WTC11 (cell line): ENCODE measurements around the gene KLRF1. TPM values are rescaled to one million over a fixed set of nuclear protein-coding genes. Genes with fewer than 3 reads are reported as not detected.

ENCODE experiments used
- ATAC-seq: fragments of 200-7000 bp; cut with Tn5 transposase; 2 replicates; pipeline ENCODE4 v1.10.0; 2021; ENCODE audit warnings: mild to moderate bottlenecking, moderate library complexity
- CTCF ChIA-PET: fragments of 300-600 bp; sonication (Branson Sonifier 250); formaldehyde crosslinking; loops from one replicate; lab custom pipeline; 2021; ENCODE audit warnings: antibody characterized with exemption; lab: Charles Lee
- POLR2A ChIA-PET: fragments of 350-600 bp; sonication (Branson Sonifier 250); formaldehyde crosslinking; loops from one replicate; lab custom pipeline; 2021; ENCODE audit warnings: antibody characterized with exemption; lab: Charles Lee
- DNase-seq: peaks from one replicate; pipeline ENCODE4 v3.0.0; 2021; ENCODE audit warnings: low spot score
- H3K27ac Mint-ChIP-seq: 2 replicates; pipeline ENCODE4 v1.8.0; 2021; ENCODE audit warnings: mixed read lengths
- H3K27me3 Mint-ChIP-seq: 2 replicates; pipeline ENCODE4 v1.8.0; 2021; ENCODE audit warnings: low read depth, mild to moderate bottlenecking, moderate library complexity, mixed read lengths
- H3K36me3 Mint-ChIP-seq: 2 replicates; pipeline ENCODE4 v1.8.0; 2021; ENCODE audit warnings: mixed read lengths
- H3K4me1 Mint-ChIP-seq: 2 replicates; pipeline ENCODE4 v1.8.0; 2022; ENCODE audit warnings: mixed read lengths
- H3K4me3 Mint-ChIP-seq: 2 replicates; pipeline ENCODE4 v1.8.0; 2021; ENCODE audit warnings: mild to moderate bottlenecking, moderate library complexity, mixed read lengths
- H3K9me3 Mint-ChIP-seq: 2 replicates; pipeline ENCODE4 v1.8.0; 2021; ENCODE audit warnings: mixed read lengths
- GABPB1 ChIP-seq: sonication (generic); formaldehyde crosslinking; IDR thresholded peaks from 2 replicates; pipeline ENCODE4 v1.8.1; 2023; ENCODE audit warnings: mild to moderate bottlenecking, missing genetic modification reagents
- GRHL2 ChIP-seq: fragments of 250-450 bp; sonication (Bioruptor Pico); IDR thresholded peaks from 2 replicates; pipeline ENCODE4 v1.8.0; 2022; ENCODE audit warnings: mild to moderate bottlenecking, moderate library complexity; ENCODE audit not compliant: insufficient replicate concordance, severe bottlenecking
- KAT7 ChIP-seq: sonication (generic); formaldehyde crosslinking; IDR thresholded peaks from 2 replicates; pipeline ENCODE4 v1.8.1; 2023; ENCODE audit warnings: missing genetic modification reagents, mild to moderate bottlenecking, borderline replicate concordance
- NFYB ChIP-seq: sonication (generic); formaldehyde crosslinking; conservative IDR thresholded peaks from 2 replicates; pipeline ENCODE4 v1.8.0; 2022; ENCODE audit warnings: low read depth, missing genetic modification reagents
- SMAD3 ChIP-seq: sonication (generic); formaldehyde crosslinking; IDR thresholded peaks from 2 replicates; pipeline ENCODE4 v1.8.0; 2022; ENCODE audit warnings: missing genetic modification reagents, mild to moderate bottlenecking, borderline replicate concordance
- SMAD4 ChIP-seq: sonication (generic); formaldehyde crosslinking; IDR thresholded peaks from 2 replicates; pipeline ENCODE4 v1.8.0; 2022; ENCODE audit warnings: mild to moderate bottlenecking, missing genetic modification reagents
- TCF7 ChIP-seq: sonication (generic); formaldehyde crosslinking; IDR thresholded peaks from 2 replicates; pipeline ENCODE4 v1.8.0; 2022; ENCODE audit warnings: mild to moderate bottlenecking, low read depth, missing genetic modification reagents, moderate library complexity
- TEAD1 ChIP-seq: sonication (generic); formaldehyde crosslinking; IDR thresholded peaks from 2 replicates; pipeline ENCODE4 v1.8.0; 2022; ENCODE audit warnings: mild to moderate bottlenecking, missing genetic modification reagents
- TEAD4 ChIP-seq: sonication (generic); formaldehyde crosslinking; IDR thresholded peaks from 2 replicates; pipeline ENCODE4 v1.8.0; 2022; ENCODE audit warnings: mild to moderate bottlenecking, missing genetic modification reagents
- ZNF121 ChIP-seq: sonication (generic); formaldehyde crosslinking; IDR thresholded peaks from 2 replicates; pipeline ENCODE4 v1.8.0; 2023; ENCODE audit warnings: missing genetic modification reagents
- ZNF263 ChIP-seq: sonication (generic); formaldehyde crosslinking; IDR thresholded peaks from 2 replicates; pipeline ENCODE4 v1.8.1; 2022; ENCODE audit warnings: low read depth, mild to moderate bottlenecking, moderate library complexity, missing genetic modification reagents
- total RNA-seq: library from RNA; stranded (reverse); gene quantifications from 3 replicates; pipeline ENCODE4 v1.2.3, GENCODE V29; 2021
- TF ChIP-seq, protein P1 (sequence below): fragments of 200-600 bp; IDR thresholded peaks from 2 replicates; pipeline ENCODE4 v1.8.0; 2022; ENCODE audit warnings: antibody characterized with exemption
- TF ChIP-seq, protein P2 (sequence below): sonication (generic); formaldehyde crosslinking; IDR thresholded peaks from 2 replicates; pipeline ENCODE4 v1.8.0; 2023; ENCODE audit warnings: missing genetic modification reagents, mild to moderate bottlenecking, borderline replicate concordance
- TF ChIP-seq, protein P3 (sequence below): sonication (generic); formaldehyde crosslinking; IDR thresholded peaks from 2 replicates; pipeline ENCODE4 v1.8.0; 2022; ENCODE audit warnings: missing genetic modification reagents
- TF ChIP-seq, protein P4 (sequence below): sonication (generic); formaldehyde crosslinking; IDR thresholded peaks from 2 replicates; pipeline ENCODE4 v1.8.1; 2022; ENCODE audit warnings: missing genetic modification reagents, borderline replicate concordance
- TF ChIP-seq, protein P5 (sequence below): sonication (generic); formaldehyde crosslinking; IDR thresholded peaks from 2 replicates; pipeline ENCODE4 v1.8.1; 2023; ENCODE audit warnings: mild to moderate bottlenecking, moderate library complexity, missing genetic modification reagents

KLRF1 gene
- total RNA-seq, 1 experiment from 2014 or later = not detected

DNA sequence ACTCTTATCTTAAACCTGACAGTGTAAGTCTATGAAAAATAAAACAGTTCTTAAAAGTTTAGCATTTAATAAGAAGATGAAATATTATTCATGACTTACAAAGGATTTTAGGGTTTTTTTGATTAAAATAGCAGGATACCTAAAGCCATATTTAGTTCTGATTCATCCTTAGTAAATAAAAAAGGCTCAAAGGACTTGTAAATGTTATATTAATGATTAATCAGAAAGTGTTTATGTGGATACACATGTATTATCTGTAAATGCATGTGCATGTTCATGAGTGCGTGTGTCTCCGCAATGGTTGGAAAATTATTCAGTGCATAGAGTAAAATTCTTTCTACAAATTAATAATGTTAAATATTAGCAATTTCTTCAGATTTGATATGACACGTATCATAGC, 4.4 kb downstream of the KLRF1 start (continued):
- TF ChIP-seq, protein P1, sequence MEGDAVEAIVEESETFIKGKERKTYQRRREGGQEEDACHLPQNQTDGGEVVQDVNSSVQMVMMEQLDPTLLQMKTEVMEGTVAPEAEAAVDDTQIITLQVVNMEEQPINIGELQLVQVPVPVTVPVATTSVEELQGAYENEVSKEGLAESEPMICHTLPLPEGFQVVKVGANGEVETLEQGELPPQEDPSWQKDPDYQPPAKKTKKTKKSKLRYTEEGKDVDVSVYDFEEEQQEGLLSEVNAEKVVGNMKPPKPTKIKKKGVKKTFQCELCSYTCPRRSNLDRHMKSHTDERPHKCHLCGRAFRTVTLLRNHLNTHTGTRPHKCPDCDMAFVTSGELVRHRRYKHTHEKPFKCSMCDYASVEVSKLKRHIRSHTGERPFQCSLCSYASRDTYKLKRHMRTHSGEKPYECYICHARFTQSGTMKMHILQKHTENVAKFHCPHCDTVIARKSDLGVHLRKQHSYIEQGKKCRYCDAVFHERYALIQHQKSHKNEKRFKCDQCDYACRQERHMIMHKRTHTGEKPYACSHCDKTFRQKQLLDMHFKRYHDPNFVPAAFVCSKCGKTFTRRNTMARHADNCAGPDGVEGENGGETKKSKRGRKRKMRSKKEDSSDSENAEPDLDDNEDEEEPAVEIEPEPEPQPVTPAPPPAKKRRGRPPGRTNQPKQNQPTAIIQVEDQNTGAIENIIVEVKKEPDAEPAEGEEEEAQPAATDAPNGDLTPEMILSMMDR = no peak
- TF ChIP-seq SMAD4 (CRISPR knock-in tag) = no peak
- TF ChIP-seq, protein P2, sequence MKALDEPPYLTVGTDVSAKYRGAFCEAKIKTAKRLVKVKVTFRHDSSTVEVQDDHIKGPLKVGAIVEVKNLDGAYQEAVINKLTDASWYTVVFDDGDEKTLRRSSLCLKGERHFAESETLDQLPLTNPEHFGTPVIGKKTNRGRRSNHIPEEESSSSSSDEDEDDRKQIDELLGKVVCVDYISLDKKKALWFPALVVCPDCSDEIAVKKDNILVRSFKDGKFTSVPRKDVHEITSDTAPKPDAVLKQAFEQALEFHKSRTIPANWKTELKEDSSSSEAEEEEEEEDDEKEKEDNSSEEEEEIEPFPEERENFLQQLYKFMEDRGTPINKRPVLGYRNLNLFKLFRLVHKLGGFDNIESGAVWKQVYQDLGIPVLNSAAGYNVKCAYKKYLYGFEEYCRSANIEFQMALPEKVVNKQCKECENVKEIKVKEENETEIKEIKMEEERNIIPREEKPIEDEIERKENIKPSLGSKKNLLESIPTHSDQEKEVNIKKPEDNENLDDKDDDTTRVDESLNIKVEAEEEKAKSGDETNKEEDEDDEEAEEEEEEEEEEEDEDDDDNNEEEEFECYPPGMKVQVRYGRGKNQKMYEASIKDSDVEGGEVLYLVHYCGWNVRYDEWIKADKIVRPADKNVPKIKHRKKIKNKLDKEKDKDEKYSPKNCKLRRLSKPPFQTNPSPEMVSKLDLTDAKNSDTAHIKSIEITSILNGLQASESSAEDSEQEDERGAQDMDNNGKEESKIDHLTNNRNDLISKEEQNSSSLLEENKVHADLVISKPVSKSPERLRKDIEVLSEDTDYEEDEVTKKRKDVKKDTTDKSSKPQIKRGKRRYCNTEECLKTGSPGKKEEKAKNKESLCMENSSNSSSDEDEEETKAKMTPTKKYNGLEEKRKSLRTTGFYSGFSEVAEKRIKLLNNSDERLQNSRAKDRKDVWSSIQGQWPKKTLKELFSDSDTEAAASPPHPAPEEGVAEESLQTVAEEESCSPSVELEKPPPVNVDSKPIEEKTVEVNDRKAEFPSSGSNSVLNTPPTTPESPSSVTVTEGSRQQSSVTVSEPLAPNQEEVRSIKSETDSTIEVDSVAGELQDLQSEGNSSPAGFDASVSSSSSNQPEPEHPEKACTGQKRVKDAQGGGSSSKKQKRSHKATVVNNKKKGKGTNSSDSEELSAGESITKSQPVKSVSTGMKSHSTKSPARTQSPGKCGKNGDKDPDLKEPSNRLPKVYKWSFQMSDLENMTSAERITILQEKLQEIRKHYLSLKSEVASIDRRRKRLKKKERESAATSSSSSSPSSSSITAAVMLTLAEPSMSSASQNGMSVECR (CRISPR knock-in tag) = no peak
- TF ChIP-seq, protein P3, sequence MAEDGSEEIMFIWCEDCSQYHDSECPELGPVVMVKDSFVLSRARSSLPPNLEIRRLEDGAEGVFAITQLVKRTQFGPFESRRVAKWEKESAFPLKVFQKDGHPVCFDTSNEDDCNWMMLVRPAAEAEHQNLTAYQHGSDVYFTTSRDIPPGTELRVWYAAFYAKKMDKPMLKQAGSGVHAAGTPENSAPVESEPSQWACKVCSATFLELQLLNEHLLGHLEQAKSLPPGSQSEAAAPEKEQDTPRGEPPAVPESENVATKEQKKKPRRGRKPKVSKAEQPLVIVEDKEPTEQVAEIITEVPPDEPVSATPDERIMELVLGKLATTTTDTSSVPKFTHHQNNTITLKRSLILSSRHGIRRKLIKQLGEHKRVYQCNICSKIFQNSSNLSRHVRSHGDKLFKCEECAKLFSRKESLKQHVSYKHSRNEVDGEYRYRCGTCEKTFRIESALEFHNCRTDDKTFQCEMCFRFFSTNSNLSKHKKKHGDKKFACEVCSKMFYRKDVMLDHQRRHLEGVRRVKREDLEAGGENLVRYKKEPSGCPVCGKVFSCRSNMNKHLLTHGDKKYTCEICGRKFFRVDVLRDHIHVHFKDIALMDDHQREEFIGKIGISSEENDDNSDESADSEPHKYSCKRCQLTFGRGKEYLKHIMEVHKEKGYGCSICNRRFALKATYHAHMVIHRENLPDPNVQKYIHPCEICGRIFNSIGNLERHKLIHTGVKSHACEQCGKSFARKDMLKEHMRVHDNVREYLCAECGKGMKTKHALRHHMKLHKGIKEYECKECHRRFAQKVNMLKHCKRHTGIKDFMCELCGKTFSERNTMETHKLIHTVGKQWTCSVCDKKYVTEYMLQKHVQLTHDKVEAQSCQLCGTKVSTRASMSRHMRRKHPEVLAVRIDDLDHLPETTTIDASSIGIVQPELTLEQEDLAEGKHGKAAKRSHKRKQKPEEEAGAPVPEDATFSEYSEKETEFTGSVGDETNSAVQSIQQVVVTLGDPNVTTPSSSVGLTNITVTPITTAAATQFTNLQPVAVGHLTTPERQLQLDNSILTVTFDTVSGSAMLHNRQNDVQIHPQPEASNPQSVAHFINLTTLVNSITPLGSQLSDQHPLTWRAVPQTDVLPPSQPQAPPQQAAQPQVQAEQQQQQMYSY (CRISPR knock-in tag) = no peak
- no peak for TF ChIP-seq GABPB1 (CRISPR knock-in tag)
- TF ChIP-seq, protein P4, sequence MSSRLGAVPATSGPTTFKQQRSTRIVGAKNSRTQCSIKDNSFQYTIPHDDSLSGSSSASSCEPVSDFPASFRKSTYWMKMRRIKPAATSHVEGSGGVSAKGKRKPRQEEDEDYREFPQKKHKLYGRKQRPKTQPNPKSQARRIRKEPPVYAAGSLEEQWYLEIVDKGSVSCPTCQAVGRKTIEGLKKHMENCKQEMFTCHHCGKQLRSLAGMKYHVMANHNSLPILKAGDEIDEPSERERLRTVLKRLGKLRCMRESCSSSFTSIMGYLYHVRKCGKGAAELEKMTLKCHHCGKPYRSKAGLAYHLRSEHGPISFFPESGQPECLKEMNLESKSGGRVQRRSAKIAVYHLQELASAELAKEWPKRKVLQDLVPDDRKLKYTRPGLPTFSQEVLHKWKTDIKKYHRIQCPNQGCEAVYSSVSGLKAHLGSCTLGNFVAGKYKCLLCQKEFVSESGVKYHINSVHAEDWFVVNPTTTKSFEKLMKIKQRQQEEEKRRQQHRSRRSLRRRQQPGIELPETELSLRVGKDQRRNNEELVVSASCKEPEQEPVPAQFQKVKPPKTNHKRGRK (CRISPR knock-in tag) = no peak
- TF ChIP-seq, protein P5, sequence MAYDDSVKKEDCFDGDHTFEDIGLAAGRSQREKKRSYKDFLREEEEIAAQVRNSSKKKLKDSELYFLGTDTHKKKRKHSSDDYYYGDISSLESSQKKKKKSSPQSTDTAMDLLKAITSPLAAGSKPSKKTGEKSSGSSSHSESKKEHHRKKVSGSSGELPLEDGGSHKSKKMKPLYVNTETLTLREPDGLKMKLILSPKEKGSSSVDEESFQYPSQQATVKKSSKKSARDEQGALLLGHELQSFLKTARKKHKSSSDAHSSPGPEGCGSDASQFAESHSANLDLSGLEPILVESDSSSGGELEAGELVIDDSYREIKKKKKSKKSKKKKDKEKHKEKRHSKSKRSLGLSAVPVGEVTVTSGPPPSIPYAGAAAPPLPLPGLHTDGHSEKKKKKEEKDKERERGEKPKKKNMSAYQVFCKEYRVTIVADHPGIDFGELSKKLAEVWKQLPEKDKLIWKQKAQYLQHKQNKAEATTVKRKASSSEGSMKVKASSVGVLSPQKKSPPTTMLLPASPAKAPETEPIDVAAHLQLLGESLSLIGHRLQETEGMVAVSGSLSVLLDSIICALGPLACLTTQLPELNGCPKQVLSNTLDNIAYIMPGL (CRISPR knock-in tag) = no peak
- no peak for TF ChIP-seq GRHL2 (CRISPR knock-in tag)
- TF ChIP-seq NFYB (CRISPR knock-in tag) = no peak
- TF ChIP-seq SMAD3 (CRISPR knock-in tag) = no peak

DNA sequence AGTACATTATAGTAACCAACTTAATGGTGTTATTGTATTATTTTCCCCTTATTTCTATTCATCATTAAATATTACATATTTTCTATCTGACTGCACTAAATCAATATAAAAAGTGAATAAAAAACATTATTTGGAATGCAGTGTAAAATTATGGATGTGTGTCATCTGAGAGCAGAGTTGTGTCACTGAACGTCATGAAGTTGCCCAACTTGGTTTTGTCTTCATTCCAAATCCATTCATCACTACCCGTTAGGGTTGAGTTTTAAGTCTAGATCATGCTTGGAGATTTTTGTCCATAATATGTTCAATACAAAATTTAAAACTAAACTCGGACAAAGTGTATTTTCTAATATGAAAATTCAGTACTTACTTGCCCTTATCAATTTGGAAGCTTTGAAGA, 16.1 kb downstream of the KLRF1 start:
- POLR2A ChIA-PET = no interaction called here
- no peaks in the 10 kb centered on the region for H3K36me3 Mint-ChIP-seq

More for the DNA sequence above, 16.1 kb downstream of the KLRF1 start:
- TF ChIP-seq TEAD4 (CRISPR knock-in tag) = no peak
- no peak for TF ChIP-seq KAT7
- TF ChIP-seq TCF7 (CRISPR knock-in tag) = no peak
- no peak for TF ChIP-seq ZNF121 (CRISPR knock-in tag)
- TF ChIP-seq ZNF263 = no peak
- no peak for TF ChIP-seq TEAD1 (CRISPR knock-in tag)
- Mint-ChIP-seq H3K9me3 (0 out of 2 replicates have a peak, but pooled peaks cover 5% of the 10 kb centered on the region), H3K27me3 (peaks cover 15% of the 10 kb centered on the region), H3K4me3 (no peak overlapping the region), H3K4me1 (no peaks in the 10 kb centered on the region), H3K27ac (no peak overlapping the region)
- ATAC-seq (no peak), DNase-seq (no peak)
- CTCF ChIA-PET = no interaction called here
